CD14-positive monocyte (primary cell): ENCODE measurements around the gene TNS2. TPM values are rescaled to one million over a fixed set of nuclear protein-coding genes. Genes with fewer than 3 reads are reported as not detected.

Experiments used
- DNase-seq, 3 donors: peaks; one replicate each; pipeline ENCODE4 v3.0.0-alpha.2; 2011 to 2022
- H2AFZ ChIP-seq: 2 replicates; pipeline ENCODE4 v1.6.0; 2012; ENCODE audit warnings: mild to moderate bottlenecking, low read depth, low read length, inconsistent platforms; ENCODE audit not compliant: insufficient read depth, poor library complexity, severe bottlenecking
- H3K27ac ChIP-seq, 2 donors: 1 replicate in 1 of 2; 2 replicates in 1 of 2; pipeline ENCODE4 v1.5.1; 2012 to 2013; ENCODE audit warnings: low read length in 2 of 2, control low read depth in 1 of 2, inconsistent platforms in 1 of 2, low read depth in 1 of 2, mild to moderate bottlenecking in 1 of 2
- H3K27me3 ChIP-seq, 2 donors: one replicate each; pipeline versions ENCODE4 v1.6.0 to v1.6.1; 2011 to 2013; ENCODE audit warnings: low read length in 2 of 2; ENCODE audit not compliant: control insufficient read depth in 2 of 2, insufficient read depth in 2 of 2
- H3K36me3 ChIP-seq, 2 donors: replicated peaks in 1 of 2; 1 replicate in 1 of 2; 2 replicates in 1 of 2; pipeline versions ENCODE4 v1.5.1 to v1.6.1; 2012 to 2013; ENCODE audit warnings: low read length in 2 of 2, control low read depth in 1 of 2, inconsistent platforms in 1 of 2, mild to moderate bottlenecking in 1 of 2; ENCODE audit not compliant: insufficient read depth in 2 of 2, control insufficient read depth in 1 of 2
- H3K4me1 ChIP-seq, 2 donors: 1 replicate in 1 of 2; 2 replicates in 1 of 2; pipeline versions ENCODE4 v1.5.1 to v1.6.1; 2012 to 2013; ENCODE audit warnings: low read length in 2 of 2, control low read depth in 1 of 2, inconsistent platforms in 1 of 2, mild to moderate bottlenecking in 1 of 2, moderate library complexity in 1 of 2; ENCODE audit not compliant: insufficient read depth in 2 of 2, control insufficient read depth in 1 of 2
- H3K4me2 ChIP-seq: replicated peaks from 2 replicates; pipeline ENCODE3; 2012; ENCODE audit warnings: low read length, moderate library complexity, mild to moderate bottlenecking; ENCODE audit not compliant: poor library complexity, severe bottlenecking; ENCODE audit errors: extremely low read depth
- H3K4me3 ChIP-seq, 3 experiments: fragments of 200-600 bp in 1 of 3; sonication (generic) in 1 of 3; replicated peaks in 1 of 3; 1 replicate in 2 of 3; 2 replicates in 1 of 3; pipeline ENCODE4 v1.5.1; 2011 to 2013; ENCODE audit warnings: low read length in 3 of 3, mild to moderate bottlenecking in 3 of 3, control low read depth in 2 of 3, low read depth in 2 of 3, inconsistent platforms in 1 of 3, moderate library complexity in 1 of 3
- H3K79me2 ChIP-seq: 2 replicates; pipeline ENCODE4 v1.6.0; 2012; ENCODE audit warnings: mild to moderate bottlenecking, control low read depth, inconsistent platforms, low read length, moderate library complexity; ENCODE audit not compliant: insufficient read depth
- H3K9ac ChIP-seq: 2 replicates; pipeline ENCODE4 v1.6.0; 2017; ENCODE audit warnings: low read length, mild to moderate bottlenecking; ENCODE audit not compliant: insufficient read depth, poor library complexity, severe bottlenecking
- H3K9me3 ChIP-seq, 2 donors: replicated peaks in 1 of 2; 1 replicate in 1 of 2; 2 replicates in 1 of 2; pipeline versions ENCODE4 v1.5.1 to v1.6.1; 2012 to 2013; ENCODE audit warnings: low read length in 2 of 2, control low read depth in 1 of 2; ENCODE audit not compliant: control insufficient read depth in 1 of 2, insufficient read depth in 1 of 2
- H4K20me1 ChIP-seq: 2 replicates; pipeline ENCODE4 v1.6.0; 2012; ENCODE audit warnings: mild to moderate bottlenecking, low read length, control low read depth, moderate library complexity; ENCODE audit not compliant: insufficient read depth
- H3K27ac Mint-ChIP-seq, 7 donors: one replicate each; pipeline ENCODE4 v1.8.0; 2020; ENCODE audit warnings: mild to moderate bottlenecking in 7 of 7, mixed read lengths in 7 of 7, moderate library complexity in 6 of 7, inconsistent platforms in 2 of 7
- H3K27me3 Mint-ChIP-seq, 3 donors: one replicate each; pipeline ENCODE4 v1.8.0; 2021 to 2022; ENCODE audit warnings: low read depth in 3 of 3, mild to moderate bottlenecking in 3 of 3, mixed read lengths in 3 of 3, moderate library complexity in 3 of 3, inconsistent platforms in 1 of 3
- H3K36me3 Mint-ChIP-seq, 2 donors: one replicate each; pipeline ENCODE4 v1.8.0; 2020; ENCODE audit warnings: mixed read lengths in 2 of 2, inconsistent platforms in 1 of 2, mild to moderate bottlenecking in 1 of 2
- H3K4me1 Mint-ChIP-seq: one replicate; pipeline ENCODE4 v1.8.0; 2020; ENCODE audit warnings: mild to moderate bottlenecking, mixed read lengths
- H3K4me3 Mint-ChIP-seq, 2 donors: one replicate each; pipeline ENCODE4 v1.8.0; 2020; ENCODE audit warnings: mild to moderate bottlenecking in 2 of 2, mixed read lengths in 2 of 2, moderate library complexity in 1 of 2
- H3K9me3 Mint-ChIP-seq, 7 donors: one replicate each; pipeline ENCODE4 v1.8.0; 2020 to 2022; ENCODE audit warnings: mixed read lengths in 7 of 7, mild to moderate bottlenecking in 6 of 7, moderate library complexity in 6 of 7, inconsistent platforms in 2 of 7
- WGBS: methylation state at CpG from one replicate; pipeline ENCODE4 v1.1.5; 2013; ENCODE audit warnings: missing lambda C conversion rate; ENCODE audit not compliant: insufficient coverage; 5-methylcytosine and 5-hydroxymethylcytosine counted together
- intact Hi-C, 2 donors: fragments of 100-400 bp; cut with micrococcal nuclease; formaldehyde crosslinking; loops; one replicate each; pipeline versions ENCODE4 v1.15.0 to v1.15.1; 2023
- polyA plus RNA-seq, 3 donors: library from polyadenylated mRNA; depleted of rRNA in 1 of 3; unstranded in 2 of 3; stranded (reverse) in 1 of 3; fragments of 300-500 nt in 2 of 3; fragments of >200 nt in 1 of 3; fragmentation: Illumina TruSeq in 2 of 3; gene quantifications; 1 replicate in 2 of 3; 2 replicates in 1 of 3; pipeline ENCODE4 v1.2.3, GENCODE V29; 2012 to 2021
- TF ChIP-seq, protein P1 (sequence below): fragments of 200-600 bp; IDR thresholded peaks from one replicate; pipeline ENCODE4 v1.8.0; 2022; ENCODE audit warnings: antibody characterized with exemption, mild to moderate bottlenecking

The TNS2 gene
- polyA plus RNA-seq, 3 donors: 0.05 to 0.43 (median 0.36) TPM

DNA sequence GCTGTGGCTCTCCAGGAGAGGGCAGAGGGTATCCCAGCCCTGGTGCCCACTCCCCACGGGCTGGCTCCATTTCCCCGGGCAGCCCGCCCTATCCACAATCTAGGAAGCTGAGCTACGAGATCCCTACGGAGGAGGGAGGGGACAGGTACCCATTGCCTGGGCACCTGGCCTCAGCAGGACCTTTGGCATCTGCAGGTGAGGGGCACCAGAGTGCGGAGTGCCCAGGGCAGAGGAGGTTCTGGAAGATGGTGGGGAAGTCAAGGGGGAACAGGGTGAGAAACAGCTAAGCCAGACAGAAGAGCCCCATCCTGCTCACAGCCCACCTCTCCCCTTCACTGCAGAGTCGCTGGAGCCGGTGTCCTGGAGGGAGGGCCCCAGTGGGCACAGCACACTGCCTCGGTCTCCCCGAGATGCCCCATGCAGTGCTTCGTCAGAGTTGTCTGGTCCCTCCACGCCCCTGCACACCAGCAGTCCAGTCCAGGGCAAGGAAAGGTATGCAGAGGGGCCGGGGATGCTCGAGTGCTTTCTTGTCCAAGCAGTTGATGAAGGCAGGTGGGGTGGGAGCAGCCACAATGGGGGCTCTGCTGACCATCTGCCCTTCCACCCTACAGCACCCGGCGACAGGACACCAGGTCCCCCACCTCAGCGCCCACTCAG lies 10.3 kb downstream of the TNS2 start:
- no peaks in the 10 kb centered on the region for H3K27me3 ChIP-seq
- H3K4me2 ChIP-seq: no peak overlapping the region
- H3K4me1 ChIP-seq: no peaks in the 10 kb centered on the region
- no peaks in the 10 kb centered on the region for H3K9me3 ChIP-seq
- Mint-ChIP-seq H3K4me3 (no peak overlapping the region), H3K36me3 (peaks cover 20 to 22% of the 10 kb centered on the region in 2 donors), H3K27ac (no peak overlapping the region), H3K9me3 (peaks cover 0 to 1% (median 0%) of the 10 kb centered on the region in 7 donors), H3K27me3 (peaks cover 0 to 14% (median 12%) of the 10 kb centered on the region in 3 donors), H3K4me1 (no peaks in the 10 kb centered on the region)
- no peak overlapping the region for H2AFZ ChIP-seq
- intact Hi-C loops: no loop called here
- H3K79me2 ChIP-seq: no peaks in the 10 kb centered on the region
- peaks cover 4% of the 10 kb centered on the region for H4K20me1 ChIP-seq
- H3K9ac ChIP-seq: no peak overlapping the region
- no peak overlapping the region for H3K4me3 ChIP-seq
- H3K36me3 ChIP-seq: peaks cover 17 to 18% of the 10 kb centered on the region in 2 donors
- WGBS: 92% methylated on average over 10 of the region's 17 CpGs
- no peak overlapping the region for H3K27ac ChIP-seq
- TF ChIP-seq, protein P1, sequence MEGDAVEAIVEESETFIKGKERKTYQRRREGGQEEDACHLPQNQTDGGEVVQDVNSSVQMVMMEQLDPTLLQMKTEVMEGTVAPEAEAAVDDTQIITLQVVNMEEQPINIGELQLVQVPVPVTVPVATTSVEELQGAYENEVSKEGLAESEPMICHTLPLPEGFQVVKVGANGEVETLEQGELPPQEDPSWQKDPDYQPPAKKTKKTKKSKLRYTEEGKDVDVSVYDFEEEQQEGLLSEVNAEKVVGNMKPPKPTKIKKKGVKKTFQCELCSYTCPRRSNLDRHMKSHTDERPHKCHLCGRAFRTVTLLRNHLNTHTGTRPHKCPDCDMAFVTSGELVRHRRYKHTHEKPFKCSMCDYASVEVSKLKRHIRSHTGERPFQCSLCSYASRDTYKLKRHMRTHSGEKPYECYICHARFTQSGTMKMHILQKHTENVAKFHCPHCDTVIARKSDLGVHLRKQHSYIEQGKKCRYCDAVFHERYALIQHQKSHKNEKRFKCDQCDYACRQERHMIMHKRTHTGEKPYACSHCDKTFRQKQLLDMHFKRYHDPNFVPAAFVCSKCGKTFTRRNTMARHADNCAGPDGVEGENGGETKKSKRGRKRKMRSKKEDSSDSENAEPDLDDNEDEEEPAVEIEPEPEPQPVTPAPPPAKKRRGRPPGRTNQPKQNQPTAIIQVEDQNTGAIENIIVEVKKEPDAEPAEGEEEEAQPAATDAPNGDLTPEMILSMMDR: no peak
- DNase-seq: no peak

DNA sequence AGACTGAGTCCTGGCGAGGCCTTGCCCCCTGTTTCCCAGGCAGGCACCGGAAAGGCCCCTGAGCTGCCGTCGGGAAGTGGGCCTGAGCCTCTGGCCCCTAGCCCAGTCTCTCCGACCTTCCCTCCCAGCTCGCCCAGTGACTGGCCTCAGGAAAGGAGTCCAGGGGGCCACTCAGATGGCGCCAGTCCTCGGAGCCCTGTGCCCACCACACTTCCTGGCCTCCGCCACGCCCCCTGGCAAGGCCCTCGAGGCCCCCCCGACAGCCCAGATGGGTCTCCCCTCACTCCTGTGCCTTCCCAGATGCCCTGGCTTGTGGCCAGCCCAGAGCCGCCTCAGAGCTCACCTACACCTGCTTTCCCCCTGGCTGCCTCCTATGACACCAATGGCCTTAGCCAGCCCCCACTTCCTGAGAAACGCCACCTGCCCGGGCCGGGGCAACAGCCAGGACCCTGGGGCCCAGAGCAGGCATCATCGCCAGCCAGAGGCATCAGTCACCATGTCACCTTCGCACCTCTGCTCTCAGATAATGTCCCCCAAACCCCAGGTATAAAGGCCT lies 10.9 kb downstream of the TNS2 start:
- Histone ChIP-seq H3K9ac (no peak overlapping the region), H4K20me1 (peaks cover 11% of the 10 kb centered on the region), H3K27ac (no peak overlapping the region), H3K79me2 (no peaks in the 10 kb centered on the region), H3K9me3 (no peaks in the 10 kb centered on the region), H3K36me3 (peaks cover 24% of the 10 kb centered on the region in 2 donors), H2AFZ (no peak overlapping the region), H3K4me3 (no peak overlapping the region), H3K4me2 (no peak overlapping the region), H3K4me1 (no peaks in the 10 kb centered on the region), H3K27me3 (no peaks in the 10 kb centered on the region)
- no peak for DNase-seq
- 73% methylated on average over 16 of the region's 18 CpGs for WGBS
- no peak overlapping the region for H3K4me3 Mint-ChIP-seq
- TF ChIP-seq, protein P1: no peak
- peaks cover 0 to 1% (median 0%) of the 10 kb centered on the region in 7 donors for H3K9me3 Mint-ChIP-seq
- peaks cover under 1% of the 10 kb centered on the region for H3K4me1 Mint-ChIP-seq
- H3K27ac Mint-ChIP-seq: peak overlapping the region in 1 of 7 donors; percentile 7
- H3K36me3 Mint-ChIP-seq: peaks cover 26 to 28% of the 10 kb centered on the region in 2 donors
- intact Hi-C loops: no loop called here
- peaks cover 0 to 10% (median 10%) of the 10 kb centered on the region in 3 donors for H3K27me3 Mint-ChIP-seq
